NT2/D1 (cell line): ENCODE measurements around the gene C19orf12.

Experiments used
- DNase-seq: peaks from one replicate; pipeline ENCODE4 v3.0.0-alpha.2; 2011; ENCODE audit warnings: low read depth, low spot score
- H3K27me3 ChIP-seq: 2 replicates; pipeline ENCODE4 v1.6.0; 2011; ENCODE audit warnings: mild to moderate bottlenecking; ENCODE audit not compliant: insufficient read length, insufficient read depth
- H3K36me3 ChIP-seq: 2 replicates; pipeline ENCODE4 v1.6.1; 2011; ENCODE audit warnings: mild to moderate bottlenecking, low read length, mixed read lengths; ENCODE audit not compliant: insufficient read depth, insufficient read length
- H3K4me1 ChIP-seq: 2 replicates; pipeline ENCODE4 v1.5.1; 2011; ENCODE audit not compliant: insufficient read depth, insufficient read length
- H3K4me3 ChIP-seq: 2 replicates; pipeline ENCODE4 v1.5.1; 2011; ENCODE audit warnings: low read depth; ENCODE audit not compliant: insufficient read length
- H3K9ac ChIP-seq: 2 replicates; pipeline ENCODE4 v1.6.0; 2011; ENCODE audit warnings: low read depth; ENCODE audit not compliant: insufficient read length
- H3K9me3 ChIP-seq: 2 replicates; pipeline ENCODE4 v1.5.1; 2011; ENCODE audit warnings: mild to moderate bottlenecking, low read length; ENCODE audit not compliant: insufficient read depth
- SUZ12 ChIP-seq: IDR thresholded peaks from 2 replicates; pipeline ENCODE4 v1.6.1; 2011; ENCODE audit not compliant: insufficient read length, insufficient read depth; ENCODE audit errors: extremely low read depth
- YY1 ChIP-seq: IDR thresholded peaks from 2 replicates; pipeline ENCODE4 v1.6.1; 2011; ENCODE audit not compliant: insufficient read length, insufficient read depth
- ZNF274 ChIP-seq: IDR thresholded peaks from 2 replicates; pipeline ENCODE4 v1.6.1; 2011; ENCODE audit warnings: mild to moderate bottlenecking, low read depth, low read length

C19orf12 gene

DNA sequence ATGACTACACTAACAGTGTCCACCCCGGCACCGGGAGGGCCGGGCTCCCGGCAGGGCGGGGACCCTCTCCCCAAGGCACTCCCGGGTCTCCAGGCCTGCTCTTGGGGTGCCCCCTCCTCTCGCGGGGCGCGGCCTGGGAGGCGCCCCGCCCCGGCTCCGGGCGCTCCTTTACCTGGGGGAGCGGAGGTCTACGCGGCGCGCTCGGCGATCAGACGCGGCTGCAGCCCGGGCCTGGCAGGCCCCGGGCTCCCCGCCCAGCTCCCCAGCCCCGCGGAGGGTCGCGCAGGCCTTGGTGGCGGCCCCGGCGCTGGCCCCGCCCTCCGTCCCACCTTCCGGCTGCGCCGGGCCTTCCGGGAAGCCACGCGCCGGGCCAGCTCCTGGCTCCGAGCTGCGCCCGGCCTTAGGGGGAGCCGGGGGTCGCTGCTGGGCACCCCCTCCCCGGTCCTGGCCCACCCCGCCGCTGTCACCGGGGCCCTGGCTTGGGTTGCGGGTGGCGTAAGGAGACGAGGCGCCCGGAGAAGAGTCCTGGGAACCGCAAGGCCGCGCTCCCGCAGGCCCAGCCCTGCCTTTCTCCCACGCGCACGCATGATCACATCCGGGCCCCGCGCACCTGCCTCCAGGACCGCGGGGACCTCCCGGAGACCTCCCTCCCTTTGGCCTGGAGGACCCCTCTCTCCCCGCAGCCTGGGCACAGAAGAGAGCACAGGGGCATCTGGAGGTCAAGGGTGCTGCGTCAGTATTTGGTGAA lies at the start of gene C19orf12:
C19orf12 (minus strand) TSS at position 309 of the 748 bp plus-strand sequence. CDS start 6,848 bp downstream, outside the sequence.
- no peak for DNase-seq
- Histone ChIP-seq H3K9ac (peak within 1 kb of the TSS; percentile 83), H3K9me3 (no peaks in the 10 kb centered on the region), H3K36me3 (peaks cover 2% of the 10 kb centered on the region), H3K4me3 (peak within 1 kb of the TSS; percentile 70), H3K27me3 (no peaks in the 10 kb centered on the region), H3K4me1 (peaks cover 7% of the 10 kb centered on the region)
- TF ChIP-seq SUZ12, result no peak
- no peak for TF ChIP-seq YY1
- no peak for TF ChIP-seq ZNF274

GRCh38 chr19:29764361-29764760 lies 49.3 kb upstream of the C19orf12 start:
- no peak overlapping the region for H3K4me3 ChIP-seq
- H3K27me3 ChIP-seq, result no peaks in the 10 kb centered on the region
- TF ChIP-seq ZNF274, result no peak
- no peak for TF ChIP-seq YY1
- no peak for TF ChIP-seq SUZ12
- H3K36me3 ChIP-seq, result no peaks in the 10 kb centered on the region
- H3K9ac ChIP-seq, result no peak overlapping the region
- H3K9me3 ChIP-seq, result no peaks in the 10 kb centered on the region
- DNase-seq, result no peak
- no peaks in the 10 kb centered on the region for H3K4me1 ChIP-seq

- Histone ChIP-seq H3K9ac (no peak overlapping the region), H3K36me3 (no peaks in the 10 kb centered on the region), H3K9me3 (no peaks in the 10 kb centered on the region), H3K27me3 (no peaks in the 10 kb centered on the region), H3K4me1 (no peaks in the 10 kb centered on the region), H3K4me3 (no peak overlapping the region)
- TF ChIP-seq ZNF274, result no peak
- no peak for TF ChIP-seq SUZ12
- no peak for TF ChIP-seq YY1
- no peak for DNase-seq
Observed at GRCh38 chr19:29763196-29763595, 48.1 kb upstream of the C19orf12 start.

- no peak for TF ChIP-seq YY1
- no peak for TF ChIP-seq ZNF274
- TF ChIP-seq SUZ12, result no peak
- no peak for DNase-seq
- no peaks in the 10 kb centered on the region for H3K36me3 ChIP-seq
Observed at GRCh38 chr19:29761575-29762232, 46.6 kb upstream of the C19orf12 start.

GRCh38 chr19:29760752-29761502 lies 45.9 kb upstream of the C19orf12 start:
- Histone ChIP-seq H3K4me3 (no peak overlapping the region), H3K9ac (no peak overlapping the region), H3K4me1 (no peaks in the 10 kb centered on the region), H3K9me3 (no peaks in the 10 kb centered on the region), H3K27me3 (no peaks in the 10 kb centered on the region), H3K36me3 (no peaks in the 10 kb centered on the region)
- no peak for DNase-seq
- TF ChIP-seq YY1, result no peak
- TF ChIP-seq ZNF274, result no peak
- no peak for TF ChIP-seq SUZ12

More at GRCh38 chr19:29761575-29762232, 46.6 kb upstream of the C19orf12 start:
- no peak overlapping the region for H3K4me3 ChIP-seq
- no peaks in the 10 kb centered on the region for H3K9me3 ChIP-seq
- H3K27me3 ChIP-seq, result no peaks in the 10 kb centered on the region
- H3K4me1 ChIP-seq, result no peaks in the 10 kb centered on the region
- no peak overlapping the region for H3K9ac ChIP-seq

- Histone ChIP-seq H3K4me3 (no peak overlapping the region), H3K4me1 (no peaks in the 10 kb centered on the region), H3K27me3 (no peaks in the 10 kb centered on the region), H3K9me3 (no peaks in the 10 kb centered on the region), H3K9ac (no peak overlapping the region), H3K36me3 (no peaks in the 10 kb centered on the region)
- no peak for TF ChIP-seq YY1
- TF ChIP-seq ZNF274, result no peak
- TF ChIP-seq SUZ12, result no peak
- no peak for DNase-seq
Observed at GRCh38 chr19:29759359-29759758, 44.3 kb upstream of the C19orf12 start.

GRCh38 chr19:29758863-29759262 lies 43.8 kb upstream of the C19orf12 start:
- DNase-seq, result no peak
- Histone ChIP-seq H3K4me1 (no peaks in the 10 kb centered on the region), H3K36me3 (no peaks in the 10 kb centered on the region), H3K9ac (no peak overlapping the region), H3K9me3 (no peaks in the 10 kb centered on the region), H3K4me3 (no peak overlapping the region), H3K27me3 (no peaks in the 10 kb centered on the region)
- TF ChIP-seq SUZ12 (no peak), YY1 (no peak), ZNF274 (no peak)
